Inflammatory macrophage (primary cell): Measurements from ENCODE around the gene LIMS4.
"Not testable (repeated sequence)": the region's sequence is repeated elsewhere in the genome, so short reads cannot be mapped to it uniquely, and the experiment has no call there.

Experiments
- DNase-seq, 2 donors: peaks; one replicate each; pipeline ENCODE4 v3.0.0-alpha.2; 2020 to 2022

LIMS4 gene

GRCh38 chr2:110449127-110449947, 23.3 kb downstream of the LIMS4 start:
- not testable (repeated sequence) for DNase-seq

GRCh38 chr2:110446644-110447043, 26.0 kb downstream of the LIMS4 start:
- not testable (repeated sequence) for DNase-seq

GRCh38 chr2:110443305-110444005, 29.2 kb downstream of the LIMS4 start:
- DNase-seq: not testable (repeated sequence)

- not testable (repeated sequence) for DNase-seq
Measured at GRCh38 chr2:110441905-110442304, 30.7 kb downstream of the LIMS4 start.

GRCh38 chr2:110434565-110434964, 38.1 kb downstream of the LIMS4 start:
- not testable (repeated sequence) for DNase-seq

- not testable (repeated sequence) for DNase-seq
Measured at GRCh38 chr2:110425725-110426124, 46.9 kb downstream of the LIMS4 start.

- DNase-seq: not testable (repeated sequence)
Measured at GRCh38 chr2:110424421-110424820, 48.2 kb downstream of the LIMS4 start.

- DNase-seq: not testable (repeated sequence)
Measured at GRCh38 chr2:110423574-110423962, 49.0 kb downstream of the LIMS4 start.

GRCh38 chr2:110422852-110423573, 49.6 kb downstream of the LIMS4 start:
- not testable (repeated sequence) for DNase-seq

GRCh38 chr2:110420641-110421354, 51.8 kb downstream of the LIMS4 start:
- not testable (repeated sequence) for DNase-seq

GRCh38 chr2:110407142-110407541, 65.5 kb downstream of the LIMS4 start:
- not testable (repeated sequence) for DNase-seq

GRCh38 chr2:110404988-110405387, 67.6 kb downstream of the LIMS4 start:
- DNase-seq: not testable (repeated sequence)

GRCh38 chr2:110404246-110404645, 68.4 kb downstream of the LIMS4 start:
- not testable (repeated sequence) for DNase-seq

- not testable (repeated sequence) for DNase-seq
Measured at GRCh38 chr2:110401001-110401618, 71.5 kb downstream of the LIMS4 start.

- DNase-seq: not testable (repeated sequence)
Measured at GRCh38 chr2:110399378-110399777, 73.2 kb downstream of the LIMS4 start.

GRCh38 chr2:110395990-110396389, 76.6 kb downstream of the LIMS4 start:
- not testable (repeated sequence) for DNase-seq
